Measurements from ENCODE around the gene HOXD1.

DNA sequence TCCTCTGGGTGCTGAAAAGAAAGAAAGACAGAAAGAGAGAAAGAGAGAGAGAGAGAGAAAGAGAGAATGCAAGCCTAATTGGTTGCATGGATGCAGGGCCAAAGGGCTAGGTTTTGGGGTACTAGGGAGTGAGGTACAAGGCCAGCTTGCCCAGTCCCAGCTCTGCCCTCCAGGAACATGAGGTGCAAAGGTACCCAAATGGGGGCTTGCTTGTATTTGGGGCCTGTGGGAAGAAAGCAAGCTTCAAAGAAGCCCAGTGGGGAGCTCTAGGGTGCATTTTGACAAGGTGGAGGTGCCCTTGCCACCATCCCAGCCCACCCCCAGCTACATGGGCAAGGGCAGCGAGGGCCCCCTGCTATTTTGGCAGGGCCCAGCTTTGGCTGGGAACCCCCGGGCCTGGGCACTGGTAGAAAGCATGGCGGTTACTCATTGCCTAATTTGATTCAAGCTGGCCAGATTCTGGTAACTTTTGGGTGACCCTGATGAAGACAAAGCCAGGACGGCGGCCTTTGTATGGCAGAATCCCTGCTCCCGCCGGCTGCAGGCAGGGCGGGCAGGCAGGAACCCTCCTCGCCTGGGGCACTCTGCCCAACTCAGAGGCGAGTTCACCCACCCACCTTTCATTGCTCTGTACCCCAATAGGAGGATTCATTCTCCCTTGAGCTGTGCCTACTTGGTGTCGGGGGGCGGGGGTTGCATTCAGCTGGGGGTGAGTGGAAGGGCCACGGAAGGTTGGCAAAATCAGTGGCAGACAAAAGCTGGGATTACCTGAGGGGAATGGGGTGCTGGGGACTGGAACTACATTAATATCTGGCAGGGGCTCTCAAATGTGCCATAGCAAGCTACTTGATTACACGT lies 37.7 kb upstream of the HOXD1 start:
- TF ChIP-seq POLR2A (IDR thresholded peaks at IDR 0.05; ENCODE audit: low read length): no peak
- TF ChIP-seq GATA1 (IDR thresholded peaks at IDR 0.05; ENCODE audit: low read depth, low read length): no peak

Measured in erythroblast (primary cell).